ENCODE data around the gene PKHD1. TPM values are rescaled to one million over a fixed set of nuclear protein-coding genes. Genes with fewer than 3 reads are reported as not detected.

PKHD1 gene
- total and polyA plus RNA-seq, 4 donors, result 0.06 TPM; not detected in 3

GRCh38 chr6:52089758-52090348 lies 2.4 kb upstream of the PKHD1 start:
- ATAC-seq (ENCODE audit: low FRiP score) (peak; percentile 38), DNase-seq (no peak)
- WGBS, 2 donors, result 77 to 79% methylated on average over 2 of the region's 2 CpGs
- intact Hi-C loops (cut with DNase I), result no loop called here
- H3K27me3 ChIP-seq (ENCODE audit: control insufficient read depth in 1 of 2, insufficient read depth in 2 of 2, low read length in 1 of 2), result no peaks in the 10 kb centered on the region
- H3K36me3 ChIP-seq (ENCODE audit: control insufficient read depth in 1 of 2, insufficient read depth in 2 of 2, low read length in 1 of 2), result no peaks in the 10 kb centered on the region
- no peak overlapping the region for H3K4me3 ChIP-seq (ENCODE audit: low read length in 2 of 2)
- H3K27ac ChIP-seq (ENCODE audit: low read depth in 1 of 2, low read length in 2 of 2), result no peak overlapping the region
- H3K9me3 ChIP-seq (ENCODE audit: control insufficient read depth, low read length), result no peaks in the 10 kb centered on the region
- H3K4me1 ChIP-seq (ENCODE audit: control insufficient read depth in 1 of 2, insufficient read depth in 2 of 2, low read length in 2 of 2), result no peaks in the 10 kb centered on the region

DNA sequence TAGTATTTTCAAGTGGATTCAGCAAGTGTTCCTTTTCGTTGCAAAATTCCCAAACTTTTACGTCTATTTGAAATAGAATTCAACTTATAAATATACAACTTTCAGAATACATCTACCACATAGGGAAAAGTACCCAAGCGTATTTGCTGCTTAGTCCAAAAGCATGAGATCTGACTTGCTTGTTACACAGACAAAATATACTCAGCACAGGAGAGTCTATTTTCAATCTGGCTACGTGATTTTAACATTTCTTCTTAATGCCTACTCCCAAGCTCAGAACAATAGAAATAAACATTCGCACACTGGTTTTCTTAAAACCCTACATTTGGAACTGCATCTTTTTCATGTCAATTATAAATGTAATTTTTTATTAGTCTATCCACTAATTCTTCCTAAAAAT lies 672 bp downstream of the PKHD1 start:
- H3K27ac ChIP-seq (ENCODE audit: low read depth in 1 of 2, low read length in 2 of 2), result no peak overlapping the region
- no peaks in the 10 kb centered on the region for H3K27me3 ChIP-seq (ENCODE audit: control insufficient read depth in 1 of 2, insufficient read depth in 2 of 2, low read length in 1 of 2)
- no peak overlapping the region for H3K4me3 ChIP-seq (ENCODE audit: low read length in 2 of 2)
- DNase-seq, result no peak
- H3K36me3 ChIP-seq (ENCODE audit: control insufficient read depth in 1 of 2, insufficient read depth in 2 of 2, low read length in 1 of 2), result no peaks in the 10 kb centered on the region
- no peaks in the 10 kb centered on the region for H3K9me3 ChIP-seq (ENCODE audit: control insufficient read depth, low read length)
- intact Hi-C loops (cut with DNase I), result no loop called here
- no peak for ATAC-seq (ENCODE audit: low FRiP score)
- 44 to 51% methylated on average over 5 of the region's 5 CpGs for WGBS, 2 donors
- no peaks in the 10 kb centered on the region for H3K4me1 ChIP-seq (ENCODE audit: control insufficient read depth in 1 of 2, insufficient read depth in 2 of 2, low read length in 2 of 2)

DNA sequence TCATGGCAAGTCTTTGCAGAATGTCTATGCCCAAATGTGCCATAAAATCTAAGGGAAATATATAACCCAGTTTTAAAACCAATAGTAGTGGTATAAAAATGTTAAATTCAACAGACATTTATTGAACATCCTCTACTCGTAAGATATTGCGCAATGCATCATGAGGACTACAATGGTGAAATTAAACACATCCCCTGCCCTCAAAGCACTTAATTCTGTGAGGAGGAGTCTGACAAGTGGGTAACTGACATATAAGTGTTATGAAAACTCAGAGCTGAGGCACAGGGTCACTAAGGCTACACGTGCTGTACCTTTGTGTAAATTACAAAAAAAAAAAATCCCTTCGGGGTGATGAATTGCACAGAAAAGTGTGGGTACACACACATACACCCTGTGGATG lies 6.2 kb downstream of the PKHD1 start:
- ATAC-seq (ENCODE audit: low FRiP score) (no peak), DNase-seq (no peak)
- Histone ChIP-seq H3K4me1 (ENCODE audit: control insufficient read depth in 1 of 2, insufficient read depth in 2 of 2, low read length in 2 of 2) (no peaks in the 10 kb centered on the region), H3K27ac (ENCODE audit: low read depth in 1 of 2, low read length in 2 of 2) (no peak overlapping the region), H3K4me3 (ENCODE audit: low read length in 2 of 2) (no peak overlapping the region), H3K27me3 (ENCODE audit: control insufficient read depth in 1 of 2, insufficient read depth in 2 of 2, low read length in 1 of 2) (peaks cover 0 to 3% of the 10 kb centered on the region in 2 donors), H3K9me3 (ENCODE audit: control insufficient read depth, low read length) (no peaks in the 10 kb centered on the region), H3K36me3 (ENCODE audit: control insufficient read depth in 1 of 2, insufficient read depth in 2 of 2, low read length in 1 of 2) (no peaks in the 10 kb centered on the region)
- intact Hi-C loops (cut with DNase I), result no loop called here
- 74 to 77% methylated on average over 4 of the region's 4 CpGs for WGBS, 2 donors

DNA sequence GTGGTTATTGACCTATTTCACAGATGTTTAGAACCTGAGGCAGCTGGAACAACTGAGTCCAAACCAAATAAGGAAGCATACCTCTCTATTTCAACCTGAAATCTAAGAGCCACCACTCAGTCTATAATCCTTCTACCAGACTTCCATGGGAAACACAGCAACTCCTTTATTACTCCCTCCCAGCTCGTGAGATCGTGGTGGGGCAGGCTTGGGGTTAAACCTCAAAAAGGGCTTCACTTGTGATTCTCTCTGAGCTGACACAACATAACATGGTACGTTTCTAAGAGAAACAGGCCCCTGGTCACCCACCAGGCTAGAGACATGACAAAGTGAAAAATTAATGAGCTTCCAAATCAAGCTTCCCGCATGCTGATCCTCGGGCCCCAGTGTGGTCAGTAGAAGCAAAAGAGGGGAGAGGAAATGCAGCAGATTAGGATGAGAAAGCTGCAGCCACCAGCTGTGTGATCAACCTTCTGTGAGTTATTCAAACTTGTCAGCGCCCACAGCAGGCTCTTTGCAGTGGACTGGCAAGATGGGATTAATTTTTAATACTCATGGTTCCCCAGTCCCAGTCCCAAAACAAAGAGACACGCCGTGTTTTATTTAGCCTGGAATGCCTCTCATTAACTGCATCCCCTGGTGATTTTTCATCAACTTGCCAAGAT lies 9.3 kb downstream of the PKHD1 start:
- no peaks in the 10 kb centered on the region for H3K9me3 ChIP-seq (ENCODE audit: control insufficient read depth, low read length)
- 31 to 33% methylated on average over 8 of the region's 8 CpGs for WGBS, 2 donors
- no peak overlapping the region for H3K27ac ChIP-seq (ENCODE audit: low read depth in 1 of 2, low read length in 2 of 2)
- no peaks in the 10 kb centered on the region for H3K4me1 ChIP-seq (ENCODE audit: control insufficient read depth in 1 of 2, insufficient read depth in 2 of 2, low read length in 2 of 2)
- H3K27me3 ChIP-seq (ENCODE audit: control insufficient read depth in 1 of 2, insufficient read depth in 2 of 2, low read length in 1 of 2), result peaks cover 0 to 3% of the 10 kb centered on the region in 2 donors
- intact Hi-C loops (cut with DNase I), result no loop called here
- ATAC-seq (ENCODE audit: low FRiP score) (no peak), DNase-seq (no peak)
- no peak overlapping the region for H3K4me3 ChIP-seq (ENCODE audit: low read length in 2 of 2)
- no peaks in the 10 kb centered on the region for H3K36me3 ChIP-seq (ENCODE audit: control insufficient read depth in 1 of 2, insufficient read depth in 2 of 2, low read length in 1 of 2)

- WGBS, 2 donors, result 55% methylated on average over 3 of the region's 3 CpGs
- ATAC-seq (ENCODE audit: low FRiP score) (no peak), DNase-seq (no peak)
- Histone ChIP-seq H3K4me1 (ENCODE audit: control insufficient read depth in 1 of 2, insufficient read depth in 2 of 2, low read length in 2 of 2) (no peaks in the 10 kb centered on the region), H3K9me3 (ENCODE audit: control insufficient read depth, low read length) (no peaks in the 10 kb centered on the region), H3K36me3 (ENCODE audit: control insufficient read depth in 1 of 2, insufficient read depth in 2 of 2, low read length in 1 of 2) (no peaks in the 10 kb centered on the region), H3K27ac (ENCODE audit: low read depth in 1 of 2, low read length in 2 of 2) (no peak overlapping the region), H3K4me3 (ENCODE audit: low read length in 2 of 2) (no peak overlapping the region), H3K27me3 (ENCODE audit: control insufficient read depth in 1 of 2, insufficient read depth in 2 of 2, low read length in 1 of 2) (peaks cover 0 to 3% of the 10 kb centered on the region in 2 donors)
- intact Hi-C loops (cut with DNase I), result no loop called here
These were observed 10.1 kb downstream of the PKHD1 start for GRCh38 chr6:52077180-52077884.

DNA sequence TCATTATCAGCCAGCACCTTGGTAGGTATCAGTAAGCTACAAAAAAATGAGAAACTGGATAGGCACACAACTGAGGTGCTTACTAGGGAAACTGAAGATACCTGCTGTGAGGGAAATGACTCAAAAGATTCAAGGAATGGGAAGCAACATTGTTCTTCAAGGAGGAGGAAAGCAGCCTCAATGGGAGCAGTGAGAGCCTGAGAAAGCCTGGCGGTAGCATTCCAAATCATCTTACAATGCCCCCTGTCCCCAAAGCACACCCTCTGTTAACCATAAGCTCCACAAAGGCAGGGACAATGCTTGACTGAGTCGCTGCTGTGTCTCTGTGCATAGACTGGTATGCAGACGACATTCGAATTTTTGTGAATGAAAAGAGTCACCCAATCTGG lies 10.6 kb downstream of the PKHD1 start:
- Histone ChIP-seq H3K27me3 (ENCODE audit: control insufficient read depth in 1 of 2, insufficient read depth in 2 of 2, low read length in 1 of 2) (peaks cover 0 to 3% of the 10 kb centered on the region in 2 donors), H3K4me3 (ENCODE audit: low read length in 2 of 2) (no peak overlapping the region), H3K36me3 (ENCODE audit: control insufficient read depth in 1 of 2, insufficient read depth in 2 of 2, low read length in 1 of 2) (no peaks in the 10 kb centered on the region), H3K9me3 (ENCODE audit: control insufficient read depth, low read length) (no peaks in the 10 kb centered on the region), H3K27ac (ENCODE audit: low read depth in 1 of 2, low read length in 2 of 2) (no peak overlapping the region), H3K4me1 (ENCODE audit: control insufficient read depth in 1 of 2, insufficient read depth in 2 of 2, low read length in 2 of 2) (no peaks in the 10 kb centered on the region)
- ATAC-seq (ENCODE audit: low FRiP score), result no peak
- intact Hi-C loops (cut with DNase I), result no loop called here
- WGBS, 2 donors, result 43 to 54% methylated on average over 4 of the region's 4 CpGs
- DNase-seq, result no peak

GRCh38 chr6:52074716-52075115 lies 12.7 kb downstream of the PKHD1 start:
- ATAC-seq (ENCODE audit: low FRiP score) (no peak), DNase-seq (no peak)
- no peak overlapping the region for H3K27ac ChIP-seq (ENCODE audit: low read depth in 1 of 2, low read length in 2 of 2)
- no peaks in the 10 kb centered on the region for H3K36me3 ChIP-seq (ENCODE audit: control insufficient read depth in 1 of 2, insufficient read depth in 2 of 2, low read length in 1 of 2)
- intact Hi-C loops (cut with DNase I), result no loop called here
- no peak overlapping the region for H3K4me3 ChIP-seq (ENCODE audit: low read length in 2 of 2)
- H3K4me1 ChIP-seq (ENCODE audit: control insufficient read depth in 1 of 2, insufficient read depth in 2 of 2, low read length in 2 of 2), result no peaks in the 10 kb centered on the region
- 67 to 72% methylated on average over 5 of the region's 5 CpGs for WGBS, 2 donors
- no peaks in the 10 kb centered on the region for H3K9me3 ChIP-seq (ENCODE audit: control insufficient read depth, low read length)
- H3K27me3 ChIP-seq (ENCODE audit: control insufficient read depth in 1 of 2, insufficient read depth in 2 of 2, low read length in 1 of 2), result peaks cover 0 to 3% of the 10 kb centered on the region in 2 donors

- H3K27me3 ChIP-seq (ENCODE audit: control insufficient read depth in 1 of 2, insufficient read depth in 2 of 2, low read length in 1 of 2), result peaks cover 0 to 3% of the 10 kb centered on the region in 2 donors
- DNase-seq (no peak), ATAC-seq (ENCODE audit: low FRiP score) (no peak)
- no peak overlapping the region for H3K27ac ChIP-seq (ENCODE audit: low read depth in 1 of 2, low read length in 2 of 2)
- H3K9me3 ChIP-seq (ENCODE audit: control insufficient read depth, low read length), result no peaks in the 10 kb centered on the region
- no peaks in the 10 kb centered on the region for H3K4me1 ChIP-seq (ENCODE audit: control insufficient read depth in 1 of 2, insufficient read depth in 2 of 2, low read length in 2 of 2)
- H3K36me3 ChIP-seq (ENCODE audit: control insufficient read depth in 1 of 2, insufficient read depth in 2 of 2, low read length in 1 of 2), result no peaks in the 10 kb centered on the region
- no peak overlapping the region for H3K4me3 ChIP-seq (ENCODE audit: low read length in 2 of 2)
- intact Hi-C loops (cut with DNase I), result no loop called here
- 65 to 67% methylated on average over 2 of the region's 2 CpGs for WGBS, 2 donors
These were observed 13.3 kb downstream of the PKHD1 start for GRCh38 chr6:52074155-52074554.

GRCh38 chr6:52065621-52066020 lies 21.8 kb downstream of the PKHD1 start:
- Histone ChIP-seq H3K36me3 (ENCODE audit: control insufficient read depth in 1 of 2, insufficient read depth in 2 of 2, low read length in 1 of 2) (no peaks in the 10 kb centered on the region), H3K27me3 (ENCODE audit: control insufficient read depth in 1 of 2, insufficient read depth in 2 of 2, low read length in 1 of 2) (no peaks in the 10 kb centered on the region), H3K4me3 (ENCODE audit: low read length in 2 of 2) (no peak overlapping the region), H3K27ac (ENCODE audit: low read depth in 1 of 2, low read length in 2 of 2) (no peak overlapping the region), H3K4me1 (ENCODE audit: control insufficient read depth in 1 of 2, insufficient read depth in 2 of 2, low read length in 2 of 2) (no peaks in the 10 kb centered on the region), H3K9me3 (ENCODE audit: control insufficient read depth, low read length) (no peaks in the 10 kb centered on the region)
- intact Hi-C loops (cut with DNase I), result loop anchor here in 1 of 2 donors (10.0 kb wide), 1 partner anchor 199 kb away; no protein-coding TSS in a partner anchor
- no peak for DNase-seq
- no peak for ATAC-seq (ENCODE audit: low FRiP score)
